Osteoblast (primary cell): ENCODE measurements around the gene ENOX1. TPM values are rescaled to one million over a fixed set of nuclear protein-coding genes. Genes with fewer than 3 reads are reported as not detected.

Experiments
- DNase-seq: peaks from one replicate; pipeline ENCODE4 v3.0.0; 2011; ENCODE audit warnings: low spot score, mixed read lengths; ENCODE audit not compliant: insufficient read length; ENCODE audit errors: missing footprints
- H2AFZ ChIP-seq: 2 replicates; pipeline ENCODE4 v1.6.0; 2011; ENCODE audit warnings: mild to moderate bottlenecking, low read length
- H3K27ac ChIP-seq: 2 replicates; pipeline ENCODE4 v1.5.1; 2011; ENCODE audit warnings: mild to moderate bottlenecking, low read depth, low read length, moderate library complexity
- H3K27me3 ChIP-seq: 2 replicates; pipeline ENCODE4 v1.6.0; 2012; ENCODE audit warnings: mild to moderate bottlenecking, control low read depth, inconsistent platforms, low read length, moderate library complexity; ENCODE audit not compliant: insufficient read depth
- H3K36me3 ChIP-seq: 2 replicates; pipeline ENCODE4 v1.5.1; 2011; ENCODE audit warnings: mild to moderate bottlenecking, low read length, control low read depth, moderate library complexity; ENCODE audit not compliant: insufficient read depth
- H3K4me1 ChIP-seq: 2 replicates; pipeline ENCODE4 v1.5.1; 2011; ENCODE audit warnings: mild to moderate bottlenecking, low read length, control low read depth, moderate library complexity; ENCODE audit not compliant: insufficient read depth
- H3K4me2 ChIP-seq: 2 replicates; pipeline ENCODE4 v1.6.0; 2011; ENCODE audit warnings: mild to moderate bottlenecking, low read length; ENCODE audit not compliant: insufficient read depth
- H3K4me3 ChIP-seq: fragments of 200-600 bp; sonication (generic); 3 replicates; pipeline ENCODE4 v1.5.1; 2012; ENCODE audit warnings: mild to moderate bottlenecking, low read length, inconsistent platforms; ENCODE audit not compliant: insufficient read depth
- H3K79me2 ChIP-seq: 2 replicates; pipeline ENCODE4 v1.6.0; 2012; ENCODE audit warnings: mild to moderate bottlenecking, low read length, control low read depth, inconsistent platforms; ENCODE audit not compliant: insufficient read depth
- H3K9me3 ChIP-seq: 2 replicates; pipeline ENCODE4 v1.5.1; 2011; ENCODE audit warnings: low read depth, low read length, control low read depth
- H4K20me1 ChIP-seq: 2 replicates; pipeline ENCODE4 v1.6.0; 2012; ENCODE audit warnings: mild to moderate bottlenecking, low read length, control low read depth; ENCODE audit not compliant: insufficient read depth
- CTCF ChIP-seq: IDR thresholded peaks from 2 replicates; pipeline ENCODE4 v1.5.1; 2011; ENCODE audit warnings: mild to moderate bottlenecking, low read depth, low read length, moderate library complexity; ENCODE audit errors: extremely low read depth
- total RNA-seq: library from RNA; depleted of rRNA; stranded (reverse); fragments of >200 nt; gene quantifications from 2 replicates; pipeline ENCODE4 v1.2.3, GENCODE V29; 2012

The ENOX1 gene
- total RNA-seq, 1 donor: 5.4 TPM

GRCh38 chr13:43742911-43743310, 43.9 kb downstream of the ENOX1 start:
- Histone ChIP-seq H3K9me3 (no peaks in the 10 kb centered on the region), H3K27me3 (no peaks in the 10 kb centered on the region), H3K4me2 (no peak overlapping the region), H2AFZ (no peak overlapping the region), H3K79me2 (no peaks in the 10 kb centered on the region), H3K36me3 (no peaks in the 10 kb centered on the region), H3K4me1 (no peaks in the 10 kb centered on the region), H3K27ac (no peak overlapping the region), H4K20me1 (no peaks in the 10 kb centered on the region), H3K4me3 (no peak overlapping the region)
- TF ChIP-seq CTCF: no peak
- no peak for DNase-seq

GRCh38 chr13:43737392-43737923, 49.3 kb downstream of the ENOX1 start:
- no peak for TF ChIP-seq CTCF
- Histone ChIP-seq H3K27me3 (no peaks in the 10 kb centered on the region), H3K4me3 (no peak overlapping the region), H4K20me1 (no peaks in the 10 kb centered on the region), H3K36me3 (no peaks in the 10 kb centered on the region), H3K4me2 (no peak overlapping the region), H3K79me2 (no peaks in the 10 kb centered on the region), H3K9me3 (no peaks in the 10 kb centered on the region), H3K4me1 (no peaks in the 10 kb centered on the region), H3K27ac (no peak overlapping the region), H2AFZ (no peak overlapping the region)
- DNase-seq: no peak

- H2AFZ ChIP-seq: no peak overlapping the region
- no peak overlapping the region for H3K27ac ChIP-seq
- H3K36me3 ChIP-seq: no peaks in the 10 kb centered on the region
- no peak for DNase-seq
- H3K79me2 ChIP-seq: no peaks in the 10 kb centered on the region
- no peaks in the 10 kb centered on the region for H3K27me3 ChIP-seq
- H3K4me3 ChIP-seq: no peak overlapping the region
- peaks cover 5% of the 10 kb centered on the region for H3K4me1 ChIP-seq
- H3K9me3 ChIP-seq: no peaks in the 10 kb centered on the region
- no peaks in the 10 kb centered on the region for H4K20me1 ChIP-seq
- no peak for TF ChIP-seq CTCF
- no peak overlapping the region for H3K4me2 ChIP-seq
Observed at GRCh38 chr13:43732726-43733125, 54.0 kb downstream of the ENOX1 start.

- H4K20me1 ChIP-seq: no peaks in the 10 kb centered on the region
- no peak for TF ChIP-seq CTCF
- no peaks in the 10 kb centered on the region for H3K79me2 ChIP-seq
- H3K27ac ChIP-seq: no peak overlapping the region
- no peaks in the 10 kb centered on the region for H3K27me3 ChIP-seq
- no peak overlapping the region for H3K4me2 ChIP-seq
- no peaks in the 10 kb centered on the region for H3K36me3 ChIP-seq
- H3K4me1 ChIP-seq: peaks cover 5% of the 10 kb centered on the region
- no peak overlapping the region for H2AFZ ChIP-seq
- DNase-seq: no peak
- no peaks in the 10 kb centered on the region for H3K9me3 ChIP-seq
- no peak overlapping the region for H3K4me3 ChIP-seq
Observed at GRCh38 chr13:43731296-43731695, 55.5 kb downstream of the ENOX1 start.
